ENCODE measurements around the gene TUBG2.

The TUBG2 gene

DNA sequence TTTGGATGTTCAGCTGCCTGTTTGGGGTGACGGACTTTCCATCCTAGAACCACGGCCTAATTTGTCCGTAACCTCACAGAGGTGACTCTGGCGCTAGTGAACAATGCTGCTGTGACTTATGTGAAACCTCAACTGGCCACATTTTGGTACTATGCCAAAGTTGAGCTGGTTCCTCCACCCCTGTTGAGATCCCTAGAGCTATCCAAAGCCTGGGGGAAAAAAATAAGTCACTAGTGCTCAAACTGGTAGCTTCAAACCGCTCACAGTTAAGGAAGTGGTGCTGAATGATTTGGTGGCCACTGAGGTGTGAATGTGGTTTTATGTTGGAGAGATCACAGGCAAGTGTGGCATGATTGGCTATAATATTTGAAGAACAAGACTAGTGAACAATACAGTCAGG, 11.3 kb upstream of the TUBG2 start:
- H3K27ac ChIP-seq (ENCODE audit: low read length), result no peak overlapping the region
- no peaks in the 10 kb centered on the region for H3K79me2 ChIP-seq (ENCODE audit: insufficient read depth, low read length)
- no peaks in the 10 kb centered on the region for H4K20me1 ChIP-seq (ENCODE audit: insufficient read depth, low read length)
- ATAC-seq (ENCODE audit: insufficient read depth, low read depth) (no peak), DNase-seq (no peak)
- no peak overlapping the region for H3K9ac ChIP-seq (ENCODE audit: low read depth, low read length)
- H3K36me3 ChIP-seq (ENCODE audit: insufficient read depth, low read length), result no peaks in the 10 kb centered on the region
- H3K9me3 ChIP-seq (ENCODE audit: insufficient read depth, low read length, severe bottlenecking), result no peaks in the 10 kb centered on the region
- no peak overlapping the region for H2AFZ ChIP-seq (ENCODE audit: low read depth, low read length)
- TF ChIP-seq, protein P1, sequence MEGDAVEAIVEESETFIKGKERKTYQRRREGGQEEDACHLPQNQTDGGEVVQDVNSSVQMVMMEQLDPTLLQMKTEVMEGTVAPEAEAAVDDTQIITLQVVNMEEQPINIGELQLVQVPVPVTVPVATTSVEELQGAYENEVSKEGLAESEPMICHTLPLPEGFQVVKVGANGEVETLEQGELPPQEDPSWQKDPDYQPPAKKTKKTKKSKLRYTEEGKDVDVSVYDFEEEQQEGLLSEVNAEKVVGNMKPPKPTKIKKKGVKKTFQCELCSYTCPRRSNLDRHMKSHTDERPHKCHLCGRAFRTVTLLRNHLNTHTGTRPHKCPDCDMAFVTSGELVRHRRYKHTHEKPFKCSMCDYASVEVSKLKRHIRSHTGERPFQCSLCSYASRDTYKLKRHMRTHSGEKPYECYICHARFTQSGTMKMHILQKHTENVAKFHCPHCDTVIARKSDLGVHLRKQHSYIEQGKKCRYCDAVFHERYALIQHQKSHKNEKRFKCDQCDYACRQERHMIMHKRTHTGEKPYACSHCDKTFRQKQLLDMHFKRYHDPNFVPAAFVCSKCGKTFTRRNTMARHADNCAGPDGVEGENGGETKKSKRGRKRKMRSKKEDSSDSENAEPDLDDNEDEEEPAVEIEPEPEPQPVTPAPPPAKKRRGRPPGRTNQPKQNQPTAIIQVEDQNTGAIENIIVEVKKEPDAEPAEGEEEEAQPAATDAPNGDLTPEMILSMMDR (IDR thresholded peaks at IDR 0.05; ENCODE audit: borderline replicate concordance, extremely low read depth, low read length, poor library complexity, severe bottlenecking), result no peak
- TF ChIP-seq EZH2 (IDR thresholded peaks at IDR 0.05; ENCODE audit: borderline replicate concordance, low read depth, low read length, severe bottlenecking), result no peak
- H3K4me1 ChIP-seq (ENCODE audit: insufficient read depth, low read length), result peaks cover under 1% of the 10 kb centered on the region
- H3K4me3 ChIP-seq (ENCODE audit: low read depth in 1 of 2, low read length in 2 of 2), result no peak overlapping the region
- H3K4me2 ChIP-seq (ENCODE audit: insufficient read depth, low read length), result no peak overlapping the region
- no peaks in the 10 kb centered on the region for H3K27me3 ChIP-seq (ENCODE audit: insufficient read depth, low read length, poor library complexity)

DNA sequence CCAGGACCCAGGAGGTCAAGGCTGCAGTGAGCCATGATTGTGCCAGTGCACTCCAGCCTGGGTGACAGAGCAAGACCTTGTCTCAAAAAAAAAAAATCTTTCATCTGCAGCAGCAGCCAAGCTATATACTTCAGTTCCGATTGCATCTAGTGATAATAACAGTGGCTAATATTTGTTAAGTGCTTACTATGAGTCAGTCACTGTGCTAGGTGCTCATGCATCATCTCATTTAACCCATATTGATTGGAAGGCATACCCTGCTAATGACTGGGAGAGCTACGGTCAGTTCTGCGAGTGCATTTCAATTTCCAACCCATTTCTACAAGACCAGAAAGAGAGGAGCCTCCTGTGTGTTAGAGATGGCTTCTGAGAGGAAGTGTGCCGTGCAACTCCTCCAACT, 7.7 kb upstream of the TUBG2 start:
- Histone ChIP-seq H3K9me3 (ENCODE audit: insufficient read depth, low read length, severe bottlenecking) (no peaks in the 10 kb centered on the region), H3K4me3 (ENCODE audit: low read depth in 1 of 2, low read length in 2 of 2) (no peak overlapping the region), H3K9ac (ENCODE audit: low read depth, low read length) (no peak overlapping the region), H3K4me2 (ENCODE audit: insufficient read depth, low read length) (no peak overlapping the region), H3K27me3 (ENCODE audit: insufficient read depth, low read length, poor library complexity) (no peaks in the 10 kb centered on the region), H3K79me2 (ENCODE audit: insufficient read depth, low read length) (no peaks in the 10 kb centered on the region), H3K36me3 (ENCODE audit: insufficient read depth, low read length) (no peaks in the 10 kb centered on the region), H4K20me1 (ENCODE audit: insufficient read depth, low read length) (no peaks in the 10 kb centered on the region), H3K27ac (ENCODE audit: low read length) (no peak overlapping the region), H2AFZ (ENCODE audit: low read depth, low read length) (no peak overlapping the region), H3K4me1 (ENCODE audit: insufficient read depth, low read length) (no peaks in the 10 kb centered on the region)
- no peak for DNase-seq
- no peak for TF ChIP-seq EZH2 (IDR thresholded peaks at IDR 0.05; ENCODE audit: borderline replicate concordance, low read depth, low read length, severe bottlenecking)
- TF ChIP-seq, protein P1 (IDR thresholded peaks at IDR 0.05; ENCODE audit: borderline replicate concordance, extremely low read depth, low read length, poor library complexity, severe bottlenecking), result no peak
- ATAC-seq (ENCODE audit: insufficient read depth, low read depth), result no peak

DNA sequence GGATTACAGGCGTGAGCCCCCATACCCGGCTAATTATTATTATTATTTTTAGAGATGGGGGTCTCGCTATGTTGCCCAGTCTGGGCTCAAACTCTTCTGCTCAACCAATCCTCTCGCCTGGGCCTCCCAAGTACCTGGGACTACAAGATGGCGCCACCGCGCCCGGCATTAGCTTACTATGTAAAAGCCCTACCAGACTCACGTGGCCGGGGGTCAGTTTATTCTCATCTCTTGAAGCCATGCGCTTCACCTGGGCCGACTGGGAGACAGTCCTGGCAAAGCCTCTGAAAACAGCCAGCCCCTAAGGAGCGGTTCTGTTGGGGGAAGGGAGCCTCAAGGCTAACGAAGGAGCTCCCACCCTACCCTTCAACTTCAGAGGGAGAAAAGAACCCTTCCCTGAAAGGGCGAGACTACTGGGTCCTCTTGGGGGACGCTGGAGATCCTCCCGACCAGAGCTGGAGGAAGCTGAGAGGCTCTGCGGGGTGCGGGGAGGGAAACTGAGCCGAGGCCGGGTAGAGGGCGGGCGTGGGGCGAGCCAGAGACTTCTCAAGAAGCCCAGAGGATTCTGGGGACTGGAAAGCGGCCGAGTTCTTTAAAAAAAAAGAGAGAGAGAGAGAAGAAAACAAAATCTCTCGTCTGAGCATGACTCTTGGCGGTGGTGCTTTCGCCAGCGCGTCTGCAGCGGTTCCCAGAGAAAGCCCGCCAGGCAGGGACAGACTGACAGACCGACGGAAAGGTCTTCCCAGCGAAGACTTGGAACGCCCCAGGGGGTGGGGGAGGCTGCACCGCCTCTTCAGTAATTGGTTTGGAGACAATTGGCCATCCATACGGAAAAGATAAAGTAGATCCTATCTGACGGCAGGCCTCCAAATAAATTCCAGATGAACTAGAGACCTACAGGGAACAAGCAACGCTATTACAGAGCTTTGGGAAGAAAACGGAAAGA, 5.6 kb upstream of the TUBG2 start:
- ATAC-seq (ENCODE audit: insufficient read depth, low read depth), result no peak
- Histone ChIP-seq H3K4me2 (ENCODE audit: insufficient read depth, low read length) (no peak overlapping the region), H3K27ac (ENCODE audit: low read length) (no peak overlapping the region), H3K4me1 (ENCODE audit: insufficient read depth, low read length) (peaks cover 2% of the 10 kb centered on the region; the same call in 1 of the 2 replicates), H4K20me1 (ENCODE audit: insufficient read depth, low read length) (no peaks in the 10 kb centered on the region), H3K4me3 (ENCODE audit: low read depth in 1 of 2, low read length in 2 of 2) (no peak overlapping the region), H2AFZ (ENCODE audit: low read depth, low read length) (no peak overlapping the region), H3K36me3 (ENCODE audit: insufficient read depth, low read length) (no peaks in the 10 kb centered on the region), H3K27me3 (ENCODE audit: insufficient read depth, low read length, poor library complexity) (no peaks in the 10 kb centered on the region), H3K79me2 (ENCODE audit: insufficient read depth, low read length) (no peaks in the 10 kb centered on the region), H3K9ac (ENCODE audit: low read depth, low read length) (no peak overlapping the region), H3K9me3 (ENCODE audit: insufficient read depth, low read length, severe bottlenecking) (no peaks in the 10 kb centered on the region)
- DNase-seq, result no peak
- no peak for TF ChIP-seq EZH2 (IDR thresholded peaks at IDR 0.05; ENCODE audit: borderline replicate concordance, low read depth, low read length, severe bottlenecking)
- TF ChIP-seq, protein P1 (IDR thresholded peaks at IDR 0.05; ENCODE audit: borderline replicate concordance, extremely low read depth, low read length, poor library complexity, severe bottlenecking), result no peak

Data from DND-41 (cell line).